Measurements from ENCODE around the gene MAP3K10.
"Not testable (repeated sequence)": the region's sequence is repeated elsewhere in the genome, so short reads cannot be mapped to it uniquely, and the experiment has no call there.

Gene MAP3K10

GRCh38 chr19:40157059-40157458, 34.2 kb upstream of the MAP3K10 start:
- in situ Hi-C loops (cut with HindIII; ENCODE audit: low pct_unique_long_range_greater_than_20kb, low sequenced_read_pairs) = no loop called here
- no peak for DNase-seq (ENCODE audit: low read depth in 1 of 2, low spot score in 1 of 2)
- no peak for TF ChIP-seq JUND (IDR thresholded peaks at IDR 0.05; ENCODE audit: low read depth)

- in situ Hi-C loops (cut with HindIII; ENCODE audit: low pct_unique_long_range_greater_than_20kb, low sequenced_read_pairs) = no loop called here
- DNase-seq (ENCODE audit: low read depth in 1 of 2, low spot score in 1 of 2) = no peak
- no peak for TF ChIP-seq JUND (IDR thresholded peaks at IDR 0.05; ENCODE audit: low read depth)
Measured at GRCh38 chr19:40159744-40160143, 31.5 kb upstream of the MAP3K10 start.

GRCh38 chr19:40162104-40162503, 29.1 kb upstream of the MAP3K10 start:
- in situ Hi-C loops (cut with HindIII; ENCODE audit: low pct_unique_long_range_greater_than_20kb, low sequenced_read_pairs) = no loop called here
- TF ChIP-seq JUND (IDR thresholded peaks at IDR 0.05; ENCODE audit: low read depth) = no peak
- DNase-seq (ENCODE audit: low read depth in 1 of 2, low spot score in 1 of 2) = no peak

- no peak for TF ChIP-seq JUND (IDR thresholded peaks at IDR 0.05; ENCODE audit: low read depth)
- DNase-seq (ENCODE audit: low read depth in 1 of 2, low spot score in 1 of 2) = no peak
- in situ Hi-C loops (cut with HindIII; ENCODE audit: low pct_unique_long_range_greater_than_20kb, low sequenced_read_pairs) = no loop called here
Measured at GRCh38 chr19:40163541-40164129, 27.6 kb upstream of the MAP3K10 start.

GRCh38 chr19:40165362-40165937, 25.8 kb upstream of the MAP3K10 start:
- peak in 1 of 2 experiments; percentile 59 for DNase-seq (ENCODE audit: low read depth in 1 of 2, low spot score in 1 of 2)
- TF ChIP-seq JUND (IDR thresholded peaks at IDR 0.05; ENCODE audit: low read depth) = no peak
- in situ Hi-C loops (cut with HindIII; ENCODE audit: low pct_unique_long_range_greater_than_20kb, low sequenced_read_pairs) = no loop called here

- DNase-seq (ENCODE audit: low read depth in 1 of 2, low spot score in 1 of 2); in situ Hi-C loops (cut with HindIII; ENCODE audit: low pct_unique_long_range_greater_than_20kb, low sequenced_read_pairs): not testable (repeated sequence)
Measured at GRCh38 chr19:40169482-40170302, 21.5 kb upstream of the MAP3K10 start.

- DNase-seq (ENCODE audit: low read depth in 1 of 2, low spot score in 1 of 2); in situ Hi-C loops (cut with HindIII; ENCODE audit: low pct_unique_long_range_greater_than_20kb, low sequenced_read_pairs): not testable (repeated sequence)
Measured at GRCh38 chr19:40170303-40170989, 20.8 kb upstream of the MAP3K10 start.

- in situ Hi-C loops (cut with HindIII; ENCODE audit: low pct_unique_long_range_greater_than_20kb, low sequenced_read_pairs) = not testable (repeated sequence)
Measured at GRCh38 chr19:40171293-40171692, 19.9 kb upstream of the MAP3K10 start.

GRCh38 chr19:40174092-40174491, 17.1 kb upstream of the MAP3K10 start:
- in situ Hi-C loops (cut with HindIII; ENCODE audit: low pct_unique_long_range_greater_than_20kb, low sequenced_read_pairs) = no loop called here
- no peak for TF ChIP-seq JUND (IDR thresholded peaks at IDR 0.05; ENCODE audit: low read depth)
- DNase-seq (ENCODE audit: low read depth in 1 of 2, low spot score in 1 of 2) = no peak

More at GRCh38 chr19:40171293-40171692, 19.9 kb upstream of the MAP3K10 start:
- not testable (repeated sequence) for DNase-seq (ENCODE audit: low read depth in 1 of 2, low spot score in 1 of 2)

- in situ Hi-C loops (cut with HindIII; ENCODE audit: low pct_unique_long_range_greater_than_20kb, low sequenced_read_pairs) = no loop called here
- no peak for DNase-seq (ENCODE audit: low read depth in 1 of 2, low spot score in 1 of 2)
- TF ChIP-seq JUND (IDR thresholded peaks at IDR 0.05; ENCODE audit: low read depth) = no peak
Measured at GRCh38 chr19:40175820-40176219, 15.4 kb upstream of the MAP3K10 start.

- no peak for TF ChIP-seq JUND (IDR thresholded peaks at IDR 0.05; ENCODE audit: low read depth)
- no peak for DNase-seq (ENCODE audit: low read depth in 1 of 2, low spot score in 1 of 2)
- in situ Hi-C loops (cut with HindIII; ENCODE audit: low pct_unique_long_range_greater_than_20kb, low sequenced_read_pairs) = no loop called here
Measured at GRCh38 chr19:40177286-40178070, 13.7 kb upstream of the MAP3K10 start.

GRCh38 chr19:40178756-40179155, 12.5 kb upstream of the MAP3K10 start:
- in situ Hi-C loops (cut with HindIII; ENCODE audit: low pct_unique_long_range_greater_than_20kb, low sequenced_read_pairs) = no loop called here
- DNase-seq (ENCODE audit: low read depth in 1 of 2, low spot score in 1 of 2) = no peak
- TF ChIP-seq JUND (IDR thresholded peaks at IDR 0.05; ENCODE audit: low read depth) = no peak
